ENCODE results near the gene TMX3. TPM values are rescaled to one million over a fixed set of nuclear protein-coding genes. Genes with fewer than 3 reads are reported as not detected.

TMX3 gene
- 100 to 1,000 TPM in 1 of 4 donors, 10 to 100 TPM in 3; 13.5 to 146 (median 44.7) TPM for total RNA-seq

- H3K4me1 ChIP-seq: peaks cover 7 to 21% (median 14%) of the 10 kb centered on the region in 4 donors
- peak; percentile 93 for DNase-seq
- H3K36me3 ChIP-seq: peaks cover 0 to 25% (median 4%) of the 10 kb centered on the region in 4 donors
- H3K27me3 ChIP-seq: no peaks in the 10 kb centered on the region
- peak within 1 kb of the TSS; percentile 83 to 88 (median 86) for H3K27ac ChIP-seq
- peak within 1 kb of the TSS; percentile 90 to 96 (median 96) for H3K4me3 ChIP-seq
- no peaks in the 10 kb centered on the region for H3K9me3 ChIP-seq
- 0 to 1% methylated on average over 4 to 66 of the region's 70 CpGs for WGBS, 2 donors (ENCODE audit: low coverage in 1 of 2)
- TF ChIP-seq POLR2AphosphoS5 (IDR thresholded peaks at IDR 0.05): peak in 2 of 3 donors; percentile 14 to 52
- no peak for TF ChIP-seq CTCF (IDR thresholded peaks at IDR 0.05)
- TF ChIP-seq EP300 (IDR thresholded peaks at IDR 0.05; ENCODE audit: low read depth): no peak
- TF ChIP-seq POLR2A (IDR thresholded peaks at IDR 0.05): peak; percentile 26
- intact Hi-C loops (cut with DNase I; ENCODE audit: low total_unique reads) (no loop called here), in situ Hi-C loops (cut with MboI; ENCODE audit: low pct_ligation_motif_present in 1 of 4, low pct_unique_long_range_greater_than_20kb in 1 of 4, low sequenced_read_pairs in 3 of 4) (loop anchor here in 1 of 4 donors (25.0 kb wide), 1 partner anchor 1722 kb away; no protein-coding TSS in a partner anchor)
These were observed at the start of gene TMX3 for GRCh38 chr18:68714712-68715496. TSS of gene TMX3 (minus strand) at chr18:68715108. CDS start at chr18:68714981, 127 bp downstream.

DNA sequence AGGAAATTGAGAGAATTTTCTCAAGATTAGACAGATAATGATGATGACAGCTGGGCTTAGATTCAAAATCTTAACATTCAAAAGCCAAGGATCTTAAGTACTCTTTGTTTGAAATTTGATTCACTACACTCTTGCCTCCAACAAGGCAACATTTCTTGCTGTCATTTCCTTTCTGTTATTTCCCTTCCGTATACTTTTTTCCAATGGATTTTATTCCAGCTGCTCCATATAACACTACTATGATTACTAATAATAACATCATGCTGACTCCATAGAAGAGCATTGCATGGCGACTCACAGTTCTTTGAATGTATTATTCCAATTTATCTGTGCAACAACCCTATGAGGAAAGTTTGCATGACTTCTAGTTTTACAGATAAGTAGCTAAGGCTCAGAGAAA lies 49.1 kb upstream of the TMX3 start:
- no peak overlapping the region for H3K27ac ChIP-seq
- no peak for DNase-seq
- intact Hi-C loops (cut with DNase I; ENCODE audit: low total_unique reads): no loop called here
- H3K27me3 ChIP-seq: no peaks in the 10 kb centered on the region
- in situ Hi-C loops (cut with MboI; ENCODE audit: low pct_ligation_motif_present in 1 of 4, low pct_unique_long_range_greater_than_20kb in 1 of 4, low sequenced_read_pairs in 3 of 4): no loop called here
- H3K4me3 ChIP-seq: no peak overlapping the region
- H3K4me1 ChIP-seq: no peaks in the 10 kb centered on the region
- 81 to 85% methylated on average over 2 of the region's 2 CpGs for WGBS, 2 donors (ENCODE audit: low coverage in 1 of 2)
- no peaks in the 10 kb centered on the region for H3K9me3 ChIP-seq
- H3K36me3 ChIP-seq: no peaks in the 10 kb centered on the region
- TF ChIP-seq POLR2A (IDR thresholded peaks at IDR 0.05) (no peak), POLR2AphosphoS5 (IDR thresholded peaks at IDR 0.05) (no peak), CTCF (IDR thresholded peaks at IDR 0.05) (no peak), EP300 (IDR thresholded peaks at IDR 0.05; ENCODE audit: low read depth) (no peak)

GRCh38 chr18:68763083-68763482 lies 48.2 kb upstream of the TMX3 start:
- no peak for DNase-seq
- no peak overlapping the region for H3K4me3 ChIP-seq
- in situ Hi-C loops (cut with MboI; ENCODE audit: low pct_ligation_motif_present in 1 of 4, low pct_unique_long_range_greater_than_20kb in 1 of 4, low sequenced_read_pairs in 3 of 4): no loop called here
- intact Hi-C loops (cut with DNase I; ENCODE audit: low total_unique reads): no loop called here
- no peaks in the 10 kb centered on the region for H3K4me1 ChIP-seq
- WGBS, 2 donors (ENCODE audit: low coverage in 1 of 2): 86 to 87% methylated on average over 2 of the region's 2 CpGs
- no peaks in the 10 kb centered on the region for H3K36me3 ChIP-seq
- H3K27me3 ChIP-seq: no peaks in the 10 kb centered on the region
- H3K9me3 ChIP-seq: no peaks in the 10 kb centered on the region
- TF ChIP-seq CTCF (IDR thresholded peaks at IDR 0.05) (no peak), EP300 (IDR thresholded peaks at IDR 0.05; ENCODE audit: low read depth) (no peak), POLR2A (IDR thresholded peaks at IDR 0.05) (no peak), POLR2AphosphoS5 (IDR thresholded peaks at IDR 0.05) (no peak)
- no peak overlapping the region for H3K27ac ChIP-seq

DNA sequence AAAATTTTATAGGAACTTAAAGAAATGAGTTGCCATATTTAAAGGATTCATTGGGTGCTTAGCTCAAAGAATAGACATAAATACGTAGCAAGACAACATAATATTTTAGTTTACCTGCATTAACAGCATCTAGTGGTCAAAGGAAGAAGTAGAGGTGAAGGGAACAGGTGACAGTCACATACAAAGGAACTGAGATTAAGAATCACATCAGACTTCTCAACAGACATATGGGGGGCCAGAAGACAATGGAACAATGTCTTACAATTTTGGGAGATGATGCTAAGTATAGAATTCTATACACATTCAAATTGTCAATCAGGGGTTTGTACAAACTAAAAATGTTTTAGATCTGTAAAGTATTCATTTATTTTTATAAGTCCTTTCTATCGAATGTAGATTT lies 44.4 kb upstream of the TMX3 start:
- no peaks in the 10 kb centered on the region for H3K27me3 ChIP-seq
- TF ChIP-seq POLR2A (IDR thresholded peaks at IDR 0.05): no peak
- TF ChIP-seq CTCF (IDR thresholded peaks at IDR 0.05): no peak
- no peak for TF ChIP-seq EP300 (IDR thresholded peaks at IDR 0.05; ENCODE audit: low read depth)
- no peak for TF ChIP-seq POLR2AphosphoS5 (IDR thresholded peaks at IDR 0.05)
- no peaks in the 10 kb centered on the region for H3K4me1 ChIP-seq
- H3K9me3 ChIP-seq: no peaks in the 10 kb centered on the region
- intact Hi-C loops (cut with DNase I; ENCODE audit: low total_unique reads) (no loop called here), in situ Hi-C loops (cut with MboI; ENCODE audit: low pct_ligation_motif_present in 1 of 4, low pct_unique_long_range_greater_than_20kb in 1 of 4, low sequenced_read_pairs in 3 of 4) (no loop called here)
- DNase-seq: no peak
- no peak overlapping the region for H3K4me3 ChIP-seq
- WGBS, 2 donors (ENCODE audit: low coverage in 1 of 2): 80 to 100% methylated on average over 2 of the region's 2 CpGs
- H3K36me3 ChIP-seq: no peaks in the 10 kb centered on the region
- no peak overlapping the region for H3K27ac ChIP-seq

All from transverse colon (tissue), 4 donors.